Measurements from ENCODE around the gene DTX2.
"Not testable (repeated sequence)": the region's sequence is repeated elsewhere in the genome, so short reads cannot be mapped to it uniquely, and the experiment has no call there.

The DTX2 gene

GRCh38 chr7:76445577-76446008, 15.9 kb upstream of the DTX2 start:
- not testable (repeated sequence) for DNase-seq

- DNase-seq: not testable (repeated sequence)
Observed at GRCh38 chr7:76457017-76457416, 4.5 kb upstream of the DTX2 start.

DNA sequence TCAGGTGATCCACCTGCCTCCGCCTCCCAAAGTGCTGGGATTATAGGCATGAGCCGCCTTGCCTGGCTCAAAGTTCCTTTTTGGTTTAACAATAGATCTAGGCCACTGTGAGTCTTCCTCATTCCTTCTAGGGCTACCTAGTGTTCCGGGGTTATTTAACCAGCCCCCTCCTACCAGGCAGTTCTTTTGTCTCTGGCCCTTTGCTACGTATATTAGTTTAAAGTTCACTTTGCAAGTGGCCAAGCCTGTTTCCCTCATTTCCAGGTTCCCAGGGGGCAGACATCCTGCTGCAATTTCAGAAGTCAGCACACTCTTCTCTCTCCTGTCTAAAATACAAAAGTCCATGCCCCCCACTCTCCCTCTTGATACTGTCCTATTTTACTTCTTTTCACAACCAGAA, 3.0 kb upstream of the DTX2 start:
- not testable (repeated sequence) for DNase-seq

DNA sequence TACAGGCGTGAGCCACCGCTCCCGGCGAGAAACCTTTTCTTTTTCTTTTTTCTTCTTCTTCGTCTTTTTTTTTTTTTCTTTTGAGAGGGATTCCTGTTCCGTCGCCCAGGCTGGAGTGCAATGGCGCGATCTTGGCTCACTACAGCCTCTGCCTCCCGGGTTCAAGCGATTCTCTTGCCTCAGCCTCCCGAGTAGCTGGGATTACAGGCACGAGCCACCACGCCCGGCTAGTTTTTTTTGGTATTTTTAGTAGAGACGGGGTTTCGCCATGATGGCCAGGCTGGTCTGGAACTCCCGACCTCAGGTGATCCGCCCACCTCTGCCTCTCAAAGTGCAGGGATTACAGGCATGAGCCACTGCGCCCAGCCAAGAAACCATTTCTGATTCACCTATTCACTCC, 742 bp upstream of the DTX2 start:
- not testable (repeated sequence) for DNase-seq

- not testable (repeated sequence) for DNase-seq
Observed at GRCh38 chr7:76462271-76462882, 868 bp downstream of the DTX2 start.

- not testable (repeated sequence) for DNase-seq
Observed at GRCh38 chr7:76464959-76465358, 3.5 kb downstream of the DTX2 start.

DNA sequence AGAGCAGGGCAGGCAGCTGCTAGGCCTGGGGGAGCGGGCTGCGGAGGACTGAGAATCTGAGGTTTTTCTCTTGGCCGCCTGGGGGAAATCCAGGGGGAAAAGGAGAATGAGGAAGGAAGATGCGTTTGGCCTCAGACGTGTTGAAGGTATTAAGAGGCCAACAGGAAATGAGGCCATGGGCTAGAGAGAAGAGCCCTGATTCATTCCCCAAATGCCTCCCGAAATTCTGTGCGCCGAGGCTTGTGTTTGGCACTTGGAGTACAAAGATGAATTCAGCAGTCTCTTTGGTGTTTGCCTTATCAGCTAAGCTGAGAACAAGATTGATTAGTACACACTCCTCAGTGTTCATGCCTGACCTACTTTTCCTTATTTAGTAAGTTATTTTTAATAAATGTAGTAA, 4.4 kb downstream of the DTX2 start:
- DNase-seq: not testable (repeated sequence)

GRCh38 chr7:76467743-76468404, 6.4 kb downstream of the DTX2 start:
- DNase-seq: not testable (repeated sequence)

DNA sequence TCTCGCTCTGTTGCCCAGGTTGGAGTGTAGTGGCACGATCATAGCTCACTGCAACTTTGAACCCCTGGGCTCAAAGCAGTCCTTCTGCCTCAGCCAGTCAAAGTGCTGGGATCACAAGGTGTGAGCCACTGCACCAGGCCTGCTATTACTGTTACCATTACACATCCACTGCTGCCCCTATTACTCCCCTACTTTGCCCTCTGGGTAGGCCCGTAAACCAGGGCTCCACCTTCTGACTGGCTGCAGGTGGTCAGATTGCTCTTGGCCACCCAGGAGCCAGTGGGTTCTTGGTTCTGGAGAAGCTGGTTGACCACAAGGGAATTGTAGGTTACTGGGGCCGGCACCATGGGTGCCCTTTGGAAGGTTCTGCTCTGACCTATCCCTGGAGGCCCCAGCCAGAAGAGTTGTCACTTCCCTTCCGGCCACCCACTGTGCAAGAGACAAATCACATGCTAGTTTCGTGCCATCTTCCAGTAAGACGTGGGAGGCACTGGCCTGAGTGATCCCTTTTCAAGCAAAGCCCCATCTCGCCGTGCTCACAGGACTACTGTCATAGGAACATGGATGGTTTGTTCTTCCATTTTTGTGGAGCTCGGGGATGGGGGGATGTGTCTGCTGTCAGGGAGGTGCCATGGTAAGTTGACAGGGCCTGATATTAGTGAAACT, 10.2 kb downstream of the DTX2 start:
- DNase-seq: not testable (repeated sequence)

GRCh38 chr7:76473097-76473496, 11.6 kb downstream of the DTX2 start:
- not testable (repeated sequence) for DNase-seq

DNA sequence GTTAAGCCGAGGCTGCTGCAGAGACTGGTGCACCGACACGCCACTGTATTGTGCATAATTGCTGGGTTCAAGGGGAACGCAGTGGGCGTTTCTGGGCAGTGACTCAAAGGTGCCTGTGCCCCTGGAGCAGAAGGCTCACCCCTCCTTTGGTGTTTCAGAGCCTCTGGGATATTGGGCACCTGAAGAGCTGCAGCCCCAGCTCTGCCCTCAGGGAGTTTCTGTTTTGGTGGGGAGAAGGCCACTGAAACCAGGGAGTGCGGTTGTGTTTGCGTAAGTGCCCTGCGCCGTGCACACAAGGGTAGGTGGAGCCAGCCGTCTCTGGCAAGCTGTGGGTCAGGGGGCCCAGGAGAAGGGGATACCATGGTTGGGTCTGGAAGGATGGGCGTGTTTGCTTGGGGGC, 14.8 kb downstream of the DTX2 start:
- not testable (repeated sequence) for DNase-seq

DNA sequence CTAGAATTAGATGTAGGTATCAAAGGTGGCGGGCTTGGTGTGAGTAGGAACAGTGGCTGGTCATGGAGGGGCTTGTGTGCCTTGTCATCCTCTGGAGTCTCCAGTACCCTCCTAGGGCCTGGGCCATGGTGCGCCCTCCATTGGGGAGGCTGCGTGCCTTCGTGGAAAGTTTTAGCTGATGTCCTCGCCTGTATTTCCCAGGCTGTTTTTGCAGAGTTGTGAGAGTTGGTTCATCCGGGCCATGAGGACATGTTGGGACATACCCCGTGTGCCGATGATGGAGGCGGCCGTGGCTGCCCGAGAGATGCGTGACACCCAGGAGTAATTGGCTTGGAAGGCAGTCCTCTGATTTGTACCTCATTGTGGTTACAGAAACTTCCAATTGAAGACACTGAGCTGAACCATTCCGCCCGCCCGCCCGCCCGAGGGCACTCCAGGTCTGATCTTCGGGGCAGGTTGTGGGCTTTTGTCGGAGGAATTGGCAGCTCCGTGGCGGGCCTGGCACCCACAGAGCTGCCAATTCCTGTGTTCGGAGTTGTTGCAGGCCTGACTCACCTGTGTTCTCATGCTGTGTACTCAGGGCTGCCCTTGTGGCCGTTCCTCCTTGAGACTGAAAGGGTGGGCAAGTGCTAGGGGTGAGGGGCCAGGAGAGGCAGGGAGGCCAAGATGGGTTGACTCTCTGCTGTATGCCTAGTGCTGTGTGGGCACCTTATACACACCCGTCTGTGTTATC, 15.4 kb downstream of the DTX2 start:
- DNase-seq: not testable (repeated sequence)

GRCh38 chr7:76479628-76480027, 18.1 kb downstream of the DTX2 start:
- not testable (repeated sequence) for DNase-seq

DNA sequence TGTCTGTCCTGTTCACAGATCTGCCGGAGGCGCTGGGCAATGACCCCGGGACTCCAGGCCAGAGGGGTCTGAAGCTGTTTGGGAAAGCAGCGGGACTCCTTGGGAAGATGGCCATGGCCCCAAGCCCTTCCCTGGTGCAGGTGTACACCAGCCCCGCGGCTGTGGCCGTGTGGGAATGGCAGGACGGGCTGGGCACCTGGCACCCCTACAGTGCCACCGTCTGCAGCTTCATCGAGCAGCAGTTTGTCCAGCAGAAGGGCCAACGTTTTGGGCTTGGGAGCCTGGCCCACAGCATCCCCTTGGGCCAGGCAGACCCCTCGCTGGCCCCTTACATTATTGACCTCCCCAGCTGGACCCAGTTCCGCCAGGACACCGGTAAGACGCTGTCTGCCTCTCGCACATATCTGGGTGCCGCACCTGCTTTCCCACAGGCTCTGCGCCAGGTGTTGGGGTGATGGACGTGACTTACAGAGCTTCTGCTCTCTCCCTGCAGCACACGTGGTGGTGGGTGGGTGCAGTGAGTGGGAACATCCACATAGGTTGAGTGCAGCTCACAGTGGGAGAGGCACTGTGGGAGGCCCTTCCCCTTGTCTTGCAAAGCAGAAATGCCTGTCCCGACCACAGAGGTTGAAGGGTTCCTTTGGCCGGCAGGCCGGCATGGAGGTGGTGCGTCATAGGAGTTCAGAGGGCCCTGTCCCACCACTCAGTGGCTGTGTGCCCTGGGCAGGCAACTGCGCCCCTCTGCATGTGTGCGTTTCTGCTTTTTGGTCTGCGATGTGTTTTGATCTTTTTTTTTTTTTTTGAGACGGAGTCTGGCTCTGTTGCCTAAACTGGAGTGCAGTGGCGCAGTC, 19.1 kb downstream of the DTX2 start:
- DNase-seq: not testable (repeated sequence)

- DNase-seq: not testable (repeated sequence)
Observed at GRCh38 chr7:76482660-76483059, 21.2 kb downstream of the DTX2 start.

- not testable (repeated sequence) for DNase-seq
Observed at GRCh38 chr7:76483081-76483480, 21.6 kb downstream of the DTX2 start.

- DNase-seq: not testable (repeated sequence)
Observed at GRCh38 chr7:76484456-76484855, 22.9 kb downstream of the DTX2 start.

GRCh38 chr7:76485822-76486610, 24.5 kb downstream of the DTX2 start:
- DNase-seq: not testable (repeated sequence)

DNA sequence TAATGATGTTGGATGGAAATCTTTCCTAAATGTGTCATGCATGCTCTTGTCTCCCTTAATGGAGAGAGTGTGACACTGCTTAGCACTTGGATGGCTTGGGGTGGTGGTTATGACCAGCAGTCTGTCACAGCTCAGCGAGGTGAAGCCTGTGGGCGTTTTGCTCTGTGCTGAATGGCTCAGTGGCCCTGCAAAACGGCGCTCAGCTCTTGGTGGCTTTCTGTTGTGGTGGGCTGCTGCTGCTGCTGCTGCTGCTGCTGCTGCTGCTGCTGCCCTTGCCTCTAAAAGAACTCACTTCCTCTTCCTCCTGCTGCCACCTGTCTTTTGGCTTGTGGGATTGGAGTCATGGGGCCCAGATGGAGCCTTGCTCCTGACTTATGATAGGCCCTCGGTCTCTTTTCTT, 25.1 kb downstream of the DTX2 start:
- DNase-seq: not testable (repeated sequence)

DNA sequence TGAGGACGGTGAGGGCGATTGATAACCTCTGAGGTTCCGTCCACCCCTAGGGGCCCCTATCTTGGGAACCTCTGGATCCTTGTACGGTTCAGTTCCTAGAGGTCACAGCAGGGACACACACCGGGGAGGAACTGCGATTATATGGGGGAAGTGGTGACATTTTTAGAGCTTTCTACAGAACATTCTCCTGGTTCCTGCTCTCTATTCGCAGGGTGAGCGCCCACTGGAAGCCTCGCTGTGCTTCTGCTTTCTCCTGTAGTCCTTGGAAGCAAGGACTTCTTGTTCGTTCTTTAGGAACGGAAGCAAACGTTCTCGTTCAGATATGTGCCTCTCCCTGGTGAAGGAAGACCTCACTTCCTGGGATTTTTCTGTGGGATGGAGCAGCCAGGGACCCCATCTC, 26.5 kb downstream of the DTX2 start:
- DNase-seq: not testable (repeated sequence)

DNA sequence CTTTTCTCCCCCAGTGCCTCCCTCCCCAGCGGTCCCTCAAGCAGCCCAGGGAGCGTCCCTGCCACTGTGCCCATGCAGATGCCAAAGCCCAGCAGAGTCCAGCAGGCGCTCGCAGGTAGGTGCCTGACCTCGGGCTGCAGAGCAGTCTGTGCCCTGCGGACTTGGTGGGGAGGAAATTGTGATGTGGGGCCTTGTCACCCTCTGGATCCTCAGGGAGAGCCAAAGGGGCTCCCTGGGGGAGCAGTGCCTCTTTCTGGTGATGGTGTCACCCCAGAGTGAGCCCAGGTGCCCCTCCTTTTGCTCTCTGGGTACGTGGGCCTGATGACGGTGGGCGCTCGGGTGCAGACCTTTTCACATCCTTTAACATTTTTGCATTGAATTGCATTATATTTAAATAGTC, 30.6 kb downstream of the DTX2 start:
- not testable (repeated sequence) for DNase-seq

All from GOT3 (cell line).